T1000 (cell line): Measurements from ENCODE around the gene CLCN1.
"Not testable (repeated sequence)": the region's sequence is repeated elsewhere in the genome, so short reads cannot be mapped to it uniquely, and the experiment has no call there.

Experiments
- DNase-seq: peaks from one replicate; lab custom pipeline; 2025; ENCODE audit warnings: mixed read lengths; lab: John Stamatoyannopoulos, UW

The CLCN1 gene

GRCh38 chr7:143385891-143386781 is 70.2 kb downstream of the CLCN1 start:
- DNase-seq = no peak

DNA sequence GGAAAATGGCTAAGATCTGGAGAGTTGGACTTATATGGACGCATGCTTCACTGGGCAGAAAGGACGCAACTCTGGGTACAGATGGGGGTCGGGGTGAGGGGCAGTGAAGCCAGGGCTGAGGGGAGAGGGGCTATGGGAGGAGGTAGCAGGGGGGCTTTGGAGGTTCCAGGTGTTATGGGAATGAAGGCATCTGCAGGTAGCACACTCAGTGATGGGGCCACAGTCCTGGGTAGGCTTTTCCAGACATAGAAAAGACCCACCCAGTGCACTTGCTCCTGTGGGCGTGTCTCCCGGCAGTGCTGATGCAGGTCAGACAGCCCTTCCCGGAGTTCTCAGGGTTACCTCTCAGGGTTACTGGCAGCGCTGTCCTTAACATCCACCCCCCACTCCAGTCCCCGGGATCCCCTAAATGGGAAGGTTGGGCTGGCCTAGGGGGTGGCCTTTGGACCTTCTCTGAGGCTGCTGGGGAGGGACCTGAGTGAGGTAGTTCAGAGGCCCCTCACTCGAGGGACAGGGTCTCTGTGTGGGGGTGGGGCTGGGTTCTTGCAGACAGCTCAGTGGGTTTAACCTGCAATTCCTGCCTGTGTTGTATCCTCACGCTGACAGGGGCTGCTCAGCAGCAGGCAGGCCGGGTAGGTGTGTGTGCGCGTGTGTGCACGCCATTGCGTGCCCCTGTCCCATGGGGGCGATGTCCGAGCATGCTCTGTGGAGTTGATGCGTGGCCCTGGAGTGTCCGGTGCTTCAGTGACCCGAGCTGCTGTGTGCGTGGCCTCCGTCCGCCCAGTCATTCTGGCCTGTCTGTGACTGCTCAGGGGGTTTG is 71.5 kb downstream of the CLCN1 start:
- DNase-seq = no peak

- no peak for DNase-seq
These were observed 72.1 kb downstream of the CLCN1 start for GRCh38 chr7:143388051-143388450.

GRCh38 chr7:143388491-143389101 is 72.7 kb downstream of the CLCN1 start:
- DNase-seq = no peak

- DNase-seq = no peak
These were observed 73.6 kb downstream of the CLCN1 start for GRCh38 chr7:143389316-143390103.

- no peak for DNase-seq
These were observed 74.3 kb downstream of the CLCN1 start for GRCh38 chr7:143390104-143390772.

DNA sequence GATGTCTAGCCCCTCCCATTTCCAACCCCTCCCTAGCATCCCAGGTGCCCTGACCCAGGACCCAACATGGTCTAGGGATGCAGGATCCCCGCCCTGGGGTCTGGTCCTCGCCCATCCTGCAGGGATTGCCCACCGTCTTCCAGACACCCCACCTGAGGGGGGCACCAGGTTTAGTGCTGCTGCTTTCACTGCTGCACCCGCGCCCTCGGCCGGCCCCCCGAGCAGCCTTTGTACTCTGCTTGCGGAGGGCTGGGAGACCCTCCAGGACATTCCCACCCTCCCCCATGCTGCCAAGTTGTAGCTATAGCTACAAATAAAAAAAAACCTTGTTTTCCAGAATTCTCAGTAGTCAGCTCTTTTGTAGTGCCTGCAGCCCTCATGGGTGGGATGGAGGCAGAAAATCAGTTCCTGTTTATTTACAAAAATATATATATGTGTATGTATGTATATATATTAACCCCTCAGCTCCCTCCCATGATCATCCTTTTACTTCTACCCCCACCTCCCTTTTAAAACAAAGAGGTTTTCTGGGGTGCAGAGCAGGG is 74.9 kb downstream of the CLCN1 start:
- no peak for DNase-seq

GRCh38 chr7:143391462-143392404 is 75.8 kb downstream of the CLCN1 start:
- DNase-seq = no peak

GRCh38 chr7:143392427-143392826 is 76.5 kb downstream of the CLCN1 start:
- not testable (repeated sequence) for DNase-seq

GRCh38 chr7:143392875-143393266 is 77.0 kb downstream of the CLCN1 start:
- no peak for DNase-seq

DNA sequence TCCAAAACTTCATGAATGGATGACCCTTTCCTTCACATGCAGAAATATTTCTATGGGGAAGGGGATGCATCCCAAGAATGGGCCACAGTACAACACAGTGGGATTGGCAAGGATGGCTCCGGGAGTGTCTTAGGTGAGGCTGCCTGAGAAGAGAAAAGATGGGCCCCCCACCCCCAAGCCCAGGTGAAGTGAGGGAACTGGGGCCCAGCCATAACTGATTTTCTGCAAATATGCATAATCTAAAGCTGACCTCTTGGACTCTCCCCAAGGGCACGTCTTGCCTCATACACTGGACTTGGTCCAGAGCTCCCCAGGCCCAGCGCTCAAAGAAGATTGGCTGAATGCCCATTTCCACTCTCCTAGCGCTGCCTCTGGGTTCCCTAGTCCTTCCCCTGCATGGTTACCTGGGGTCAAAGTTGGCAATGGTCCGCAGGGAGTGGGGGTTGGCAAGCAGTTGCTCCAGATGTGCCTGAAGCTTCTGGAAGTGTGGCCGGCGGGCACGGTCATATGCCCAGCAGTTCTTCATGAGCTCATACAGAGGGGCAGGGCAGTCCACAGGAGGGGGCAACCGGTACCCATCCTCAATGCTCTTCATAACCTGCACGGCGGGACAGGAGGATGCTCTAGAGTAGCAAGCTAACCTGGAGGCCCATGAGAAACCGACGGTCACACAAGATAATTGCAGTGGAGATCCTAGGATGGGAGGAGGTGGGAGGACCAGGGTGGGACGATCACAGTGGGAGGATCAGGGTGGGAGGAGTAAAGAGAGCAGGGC is 77.5 kb downstream of the CLCN1 start:
- DNase-seq = no peak

- DNase-seq = no peak
These were observed 78.2 kb downstream of the CLCN1 start for GRCh38 chr7:143394068-143394467.

GRCh38 chr7:143394777-143395176 is 78.9 kb downstream of the CLCN1 start:
- DNase-seq = no peak

DNA sequence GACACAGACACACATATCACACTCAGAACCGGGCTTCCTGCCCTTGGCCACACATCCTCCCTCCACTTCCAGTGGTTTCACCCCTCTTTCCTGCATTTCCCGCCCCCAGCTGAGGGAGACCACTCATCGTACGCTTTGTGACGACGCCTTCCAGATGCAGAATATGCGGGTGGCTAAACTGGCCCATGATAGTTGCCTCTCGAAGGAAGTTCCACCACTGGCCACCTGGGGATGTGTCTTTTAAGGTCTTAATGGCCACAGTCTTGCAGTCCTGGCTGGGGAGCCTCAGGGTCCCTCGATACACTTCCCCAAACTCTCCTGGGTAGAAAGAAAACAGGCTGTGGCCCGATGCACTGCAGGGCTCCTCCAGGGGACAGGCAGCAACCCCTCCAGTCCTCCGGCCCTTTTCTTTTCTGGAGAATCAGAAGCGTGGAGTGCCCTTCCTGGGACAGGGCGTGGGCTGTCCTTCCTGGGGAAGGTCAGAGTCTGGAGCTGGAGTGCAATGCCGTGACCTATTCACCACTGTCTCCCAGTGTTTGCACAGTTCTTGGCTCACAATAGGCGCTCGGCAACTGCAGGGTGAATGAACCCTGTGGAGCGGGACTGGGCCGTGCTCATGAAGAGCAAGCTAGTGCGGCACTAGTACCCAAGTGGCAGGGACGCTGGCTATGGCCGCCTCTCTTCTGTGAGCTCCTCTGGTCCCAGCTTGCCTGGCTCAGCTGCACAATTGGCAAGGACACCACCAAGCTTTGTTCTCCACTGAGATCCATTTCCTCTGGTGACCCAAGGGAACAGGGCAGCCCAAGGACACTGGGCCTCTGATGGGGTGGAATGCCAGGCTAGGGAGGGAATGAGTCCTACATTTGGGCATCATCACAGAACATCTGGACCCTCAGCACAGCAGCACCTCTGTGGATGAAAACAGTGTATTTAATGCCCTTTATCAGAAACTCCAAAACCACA is 79.6 kb downstream of the CLCN1 start:
- DNase-seq = no peak

DNA sequence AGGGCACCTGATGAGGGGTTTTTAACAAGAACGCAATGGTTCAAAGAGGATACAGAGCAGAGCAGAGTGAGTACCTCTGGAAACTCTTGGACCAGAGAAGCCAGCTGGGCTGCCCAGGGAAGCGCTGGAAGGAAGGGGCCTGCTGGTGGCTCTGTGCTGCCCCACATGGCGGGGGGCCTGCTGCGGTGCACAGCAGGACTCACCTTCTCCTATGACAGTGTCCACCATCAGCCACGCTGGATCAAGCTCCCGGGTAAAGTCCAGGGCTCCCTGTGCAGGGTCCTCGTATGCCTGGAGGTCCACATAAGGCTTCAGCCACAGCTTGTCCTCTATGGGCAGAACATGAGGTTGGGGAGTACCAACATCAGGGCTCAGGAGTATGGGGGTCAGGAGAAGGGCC is 80.3 kb downstream of the CLCN1 start:
- DNase-seq = no peak

GRCh38 chr7:143396625-143397556 is 81.0 kb downstream of the CLCN1 start:
- no peak for DNase-seq
